HG02798 (cell line): ENCODE data around the gene MAP2K1.
"Not testable (repeated sequence)": the region's sequence is repeated elsewhere in the genome, so short reads cannot be mapped to it uniquely, and the experiment has no call there.

Experiments used
- ATAC-seq: cut with Tn5 transposase; IDR thresholded peaks from one replicate; pipeline ENCODE4 v1.9.1; 2021; ENCODE audit warnings: mild to moderate bottlenecking; ENCODE audit not compliant: unreplicated experiment, poor library complexity

Gene MAP2K1

DNA sequence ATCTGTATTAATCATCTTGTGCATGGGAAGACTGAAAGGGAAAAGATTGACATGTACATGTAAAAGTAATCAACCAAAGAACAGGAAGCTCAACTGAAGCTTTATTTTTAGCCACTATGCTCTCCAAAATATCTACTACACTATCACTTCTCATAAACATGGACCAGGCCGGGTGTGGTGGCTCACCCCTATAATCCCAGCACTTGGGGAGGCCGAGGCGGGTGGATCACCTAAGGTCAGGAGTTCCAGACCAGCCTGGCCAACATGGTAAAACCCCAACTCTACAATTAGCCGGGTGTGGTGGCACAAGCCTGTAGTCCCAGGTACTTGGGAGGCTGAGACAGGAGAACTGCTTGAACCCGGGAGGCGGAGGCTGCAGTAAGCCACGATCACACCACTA is 113.6 kb downstream of the MAP2K1 start:
- ATAC-seq = not testable (repeated sequence)

DNA sequence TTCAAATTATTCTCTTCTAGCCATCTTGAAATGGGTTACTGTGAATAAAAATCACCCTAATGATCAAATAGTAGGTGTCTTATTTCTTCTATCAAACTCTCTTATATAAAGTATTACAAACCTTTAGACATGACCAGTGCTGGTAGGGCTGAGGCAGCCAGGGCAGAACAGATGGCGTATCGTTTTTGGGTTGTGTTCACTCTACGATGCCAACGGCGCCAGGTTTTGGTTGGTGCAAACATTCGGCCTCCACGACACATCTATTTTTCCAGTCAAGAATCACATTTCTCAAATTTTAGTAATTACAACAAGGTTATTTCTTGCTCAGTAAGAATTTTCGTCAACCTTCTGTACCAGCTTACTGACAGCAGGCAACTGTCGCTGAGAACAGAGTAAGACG is 115.8 kb downstream of the MAP2K1 start:
- ATAC-seq = no peak

DNA sequence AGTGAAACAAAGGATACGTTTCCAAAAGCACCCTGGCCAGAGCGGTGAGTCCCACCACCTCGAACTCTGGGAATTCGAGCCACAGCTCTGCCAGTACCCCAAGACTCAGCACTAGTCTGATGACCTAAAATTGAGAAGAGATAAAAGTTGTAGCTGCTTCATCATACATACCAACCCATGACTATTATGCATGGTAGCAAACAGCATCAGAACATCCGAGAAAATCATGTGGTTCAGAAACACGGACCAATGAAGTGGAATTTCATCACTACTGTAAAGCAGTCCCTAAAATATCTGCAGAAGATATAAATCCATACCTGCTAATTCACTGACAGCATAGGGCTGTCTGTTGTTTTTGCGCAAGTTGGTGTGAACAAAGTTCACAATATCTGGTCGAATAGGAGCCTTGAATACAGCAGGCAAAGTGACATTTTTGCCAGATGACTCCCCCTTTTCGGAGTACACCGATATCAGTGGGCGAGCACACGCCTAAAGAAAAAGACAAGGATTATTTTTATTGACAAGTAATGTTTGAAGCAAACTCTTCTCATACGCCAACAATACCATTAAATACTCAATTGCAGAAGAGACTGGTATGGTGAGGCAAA is 116.4 kb downstream of the MAP2K1 start:
- ATAC-seq = not testable (repeated sequence)

DNA sequence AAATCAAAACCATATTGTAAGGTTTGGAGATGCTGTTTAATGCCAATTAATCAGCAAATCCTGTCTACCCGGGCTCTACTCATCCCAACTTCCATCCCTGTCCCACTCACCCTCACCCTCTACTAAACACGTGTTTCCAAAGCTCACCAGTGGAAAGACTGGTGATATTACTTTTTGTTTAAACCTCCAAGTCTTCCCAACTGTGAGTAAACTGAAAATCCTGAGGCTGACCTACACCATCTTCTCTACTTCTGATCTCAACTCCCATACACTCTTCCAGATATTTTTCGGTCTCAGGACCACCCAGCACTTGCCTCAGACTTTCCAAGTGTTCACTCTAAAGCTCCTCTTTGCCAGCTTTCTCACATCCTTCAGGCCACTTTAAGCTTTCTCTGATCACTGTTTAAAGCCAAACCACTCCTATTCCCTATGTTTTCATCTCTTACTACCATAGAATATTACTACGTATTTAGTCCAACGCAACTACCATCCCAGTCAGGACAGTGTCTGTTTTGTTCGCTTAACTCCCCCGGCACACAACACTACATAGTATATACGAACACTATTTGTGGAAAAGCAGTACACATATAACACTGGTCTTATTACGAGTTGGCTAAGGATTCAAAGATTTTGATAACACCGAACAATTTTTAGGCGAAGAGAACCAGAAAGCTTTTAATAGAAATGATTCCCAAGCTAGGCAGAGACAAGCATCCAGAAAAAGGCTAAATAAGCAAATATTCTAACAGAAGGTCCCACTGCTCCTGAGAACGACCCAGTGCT is 117.3 kb downstream of the MAP2K1 start:
- ATAC-seq = no peak

DNA sequence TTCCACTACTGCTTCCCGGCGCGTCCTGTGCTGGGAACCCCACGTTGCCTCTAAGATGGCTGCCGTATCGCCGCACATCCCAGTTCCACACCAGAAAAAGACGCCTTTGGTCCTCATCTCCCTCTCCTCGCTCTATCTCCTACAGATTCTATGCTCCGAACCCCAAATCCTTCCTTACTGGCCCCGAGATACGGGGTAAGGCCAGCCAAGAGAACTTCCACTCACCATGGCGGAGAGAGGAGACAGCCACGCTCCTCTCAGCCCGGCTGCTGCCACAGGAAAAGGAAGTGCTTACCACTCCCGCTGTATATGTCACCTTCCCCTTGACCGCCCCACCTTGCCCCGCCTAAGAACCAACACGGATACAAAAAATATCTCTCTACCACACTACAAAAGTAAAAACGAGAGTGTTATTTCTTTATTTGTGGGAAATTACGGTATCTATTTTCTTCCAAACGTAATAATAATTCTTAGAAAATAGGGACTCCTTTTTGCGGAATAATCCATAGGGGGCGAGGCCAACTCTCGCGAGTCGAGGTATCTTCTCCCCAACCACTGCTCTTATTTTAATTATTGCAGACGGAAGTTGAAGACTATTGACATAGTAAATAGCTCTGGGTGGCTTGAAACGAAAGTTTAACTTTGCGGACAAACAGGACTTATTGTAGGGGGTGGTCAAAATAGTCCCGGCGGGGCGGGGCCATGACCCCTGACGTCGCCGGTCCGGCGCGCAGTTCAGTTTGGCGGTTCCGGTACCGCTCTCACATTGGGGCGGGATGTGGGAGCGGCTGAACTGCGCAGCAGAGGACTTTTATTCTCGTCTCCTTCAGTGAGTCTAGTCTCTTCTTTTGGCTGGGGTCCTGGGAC is 118.1 kb downstream of the MAP2K1 start, which contains the start of the genes RPL4 and ZWILCH:
TSS of gene RPL4 (minus strand) at position 293 of the 867 bp plus-strand sequence. CDS start at position 228, 65 bp downstream.
TSS of gene ZWILCH (plus strand) at position 764 of the 867 bp plus-strand sequence. CDS start at position 777, 13 bp downstream.
- peak; percentile 84 for ATAC-seq

DNA sequence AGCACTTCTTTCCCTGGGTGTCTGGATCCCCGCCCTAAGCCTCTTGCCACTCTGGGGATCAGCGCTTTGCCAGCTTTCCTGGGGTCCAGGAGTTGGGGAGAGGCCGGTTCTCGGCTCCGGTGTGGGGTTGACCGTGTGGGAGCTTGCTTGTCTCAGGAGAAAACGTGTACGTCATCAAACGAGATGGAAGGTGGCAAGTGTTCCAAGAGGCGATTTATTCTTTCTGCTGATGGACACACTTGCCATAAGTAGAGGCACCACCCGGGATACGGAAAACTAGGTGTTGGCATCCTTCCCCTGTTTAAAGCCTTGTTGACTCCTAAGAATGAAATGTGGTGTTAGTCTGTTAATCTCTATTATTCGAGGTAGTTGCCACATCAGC is 118.7 kb downstream of the MAP2K1 start:
- ATAC-seq = no peak

DNA sequence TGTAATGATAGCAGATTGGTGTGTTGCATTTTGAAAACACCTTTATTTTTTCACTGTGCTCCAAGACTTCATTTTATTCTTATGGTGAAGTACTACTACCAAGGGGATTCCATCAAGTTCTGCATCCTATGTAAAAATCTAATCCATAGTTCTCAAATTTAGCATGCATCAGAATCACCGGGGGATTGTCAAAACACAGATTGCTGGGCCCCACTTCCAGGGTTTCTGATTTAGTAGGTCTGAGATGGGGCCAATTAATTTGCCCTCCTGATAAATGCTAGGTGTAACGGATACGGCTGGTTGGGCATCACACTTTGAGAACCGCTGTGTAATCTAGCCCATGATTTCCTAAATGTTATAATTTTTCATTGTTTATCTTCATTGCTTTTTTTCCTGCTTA is 119.1 kb downstream of the MAP2K1 start:
- no peak for ATAC-seq

DNA sequence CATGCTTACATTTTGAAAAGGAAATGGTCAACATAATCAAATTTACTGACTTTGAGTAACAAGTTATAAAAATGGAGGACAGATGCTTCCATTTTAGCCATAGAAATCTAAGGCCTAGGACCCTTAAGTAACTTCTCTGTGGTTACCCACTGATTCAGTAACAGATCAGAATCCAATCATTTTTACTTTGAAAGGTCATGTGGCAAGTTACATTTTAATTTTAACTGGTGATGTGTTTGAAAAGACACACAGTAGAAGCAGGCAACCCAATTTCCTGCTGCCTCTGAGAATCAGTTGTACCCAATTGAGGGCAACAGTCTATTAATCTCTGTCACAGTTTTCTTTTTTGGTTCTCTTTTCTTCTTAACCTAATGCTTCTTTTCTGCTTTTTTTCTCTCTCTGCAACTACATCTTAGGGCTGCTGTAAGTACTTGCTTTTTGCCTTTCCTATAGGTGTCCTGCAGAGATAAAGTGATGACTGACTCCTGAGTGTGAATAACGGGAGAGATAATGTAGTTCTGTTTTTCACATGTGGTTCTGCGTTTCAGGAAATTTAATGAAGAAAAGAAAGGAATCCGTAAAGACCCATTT is 121.7 kb downstream of the MAP2K1 start:
- ATAC-seq = no peak

DNA sequence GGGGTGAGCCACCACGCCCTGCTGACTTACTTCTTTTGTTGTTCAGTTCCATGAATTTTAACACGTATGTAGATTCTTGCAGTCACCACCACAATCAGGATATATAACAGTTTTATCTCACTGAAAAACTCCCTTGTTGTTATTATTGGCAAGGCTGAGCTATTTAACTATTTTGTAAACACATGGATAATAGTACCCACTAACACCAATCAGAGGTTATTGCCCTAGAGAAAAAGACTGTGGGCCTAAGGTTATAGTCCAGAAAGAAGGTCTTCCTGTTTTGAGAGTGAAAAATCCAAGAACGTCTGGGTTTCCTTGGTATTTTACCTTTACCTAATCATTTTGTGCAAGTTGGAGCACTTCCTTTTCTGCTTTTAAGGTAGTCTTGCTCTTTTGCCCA is 127.9 kb downstream of the MAP2K1 start:
- ATAC-seq = no peak

DNA sequence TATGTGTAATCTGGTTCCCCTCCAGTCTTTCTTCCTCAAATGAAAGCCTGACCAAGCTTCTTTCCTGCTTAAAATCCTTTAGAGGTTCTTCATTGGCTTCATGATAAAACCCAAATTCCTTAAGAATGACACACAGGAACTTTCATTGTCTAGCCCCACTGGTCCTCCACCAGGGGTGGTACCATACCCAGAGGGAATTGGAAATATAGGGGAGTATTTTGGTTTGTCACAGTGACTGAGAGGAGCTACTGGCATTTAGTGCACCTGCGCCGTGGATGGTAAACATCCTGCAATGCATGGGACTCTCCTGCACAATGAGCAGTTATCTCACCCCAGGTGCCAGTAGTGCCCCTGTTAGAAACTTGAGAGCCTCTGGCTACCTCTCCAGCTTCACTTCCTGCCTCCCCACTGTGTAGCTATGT is 129.2 kb downstream of the MAP2K1 start:
- no peak for ATAC-seq

DNA sequence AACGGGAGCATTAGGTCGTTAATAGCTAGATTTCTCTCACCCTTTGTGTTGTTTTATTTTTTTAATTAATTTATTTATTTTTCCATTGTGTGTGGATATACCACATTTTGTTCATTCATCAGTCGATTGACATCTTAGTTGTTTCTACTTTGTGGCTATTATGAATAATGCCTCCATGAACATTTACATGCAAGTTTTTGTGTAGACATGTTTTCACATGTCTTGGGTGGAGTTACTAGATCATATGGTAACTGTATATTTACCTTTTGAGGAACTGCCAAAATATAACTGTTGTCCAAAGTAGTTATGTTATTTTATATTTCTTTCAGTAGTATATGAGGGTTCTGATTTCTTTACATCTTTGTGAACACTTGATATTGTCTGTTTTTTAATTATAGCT is 137.2 kb downstream of the MAP2K1 start:
- no peak for ATAC-seq

DNA sequence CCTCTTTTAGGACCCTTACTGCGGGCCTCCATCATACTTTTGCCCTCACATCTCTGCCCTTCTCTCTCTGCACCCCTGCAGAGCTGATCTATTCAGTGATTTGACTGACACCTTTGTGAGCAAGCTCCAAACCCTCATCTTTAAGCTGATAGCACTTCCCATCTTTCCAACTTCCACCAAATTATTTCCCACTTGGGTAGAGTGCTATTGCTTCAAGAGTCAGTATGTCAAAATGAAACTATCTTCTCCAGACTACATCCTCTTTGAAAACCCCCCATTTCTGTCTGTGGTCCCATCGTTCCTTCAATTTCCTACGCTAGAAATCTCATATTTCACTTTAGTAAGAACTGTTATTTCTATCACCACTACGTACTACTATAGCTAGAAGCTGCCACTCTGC is 138.1 kb downstream of the MAP2K1 start:
- ATAC-seq = no peak

DNA sequence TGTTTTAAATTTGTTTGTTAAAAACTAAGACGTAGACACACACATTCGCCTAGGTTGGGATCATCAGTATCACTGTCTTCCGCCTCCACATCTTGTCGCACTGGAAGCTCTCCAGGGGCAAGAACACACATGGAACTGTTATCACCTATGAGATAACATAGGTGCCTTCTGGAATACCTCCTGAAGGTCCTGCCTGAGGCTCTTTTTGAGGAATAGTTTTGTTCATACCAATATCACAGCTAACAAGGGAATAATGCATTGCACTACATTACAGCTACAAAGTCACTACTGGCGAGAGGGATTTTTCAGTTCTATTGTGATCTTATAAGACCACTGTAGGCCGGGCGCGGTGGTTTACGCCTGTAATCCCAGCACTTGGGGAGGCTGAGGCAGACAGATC is 148.3 kb downstream of the MAP2K1 start:
- ATAC-seq = no peak
